Stimulated activated CD8-positive, alpha-beta memory T cell treated with anti-CD3 and anti-CD28 coated beads, Interleukin-15, amount 100 ng/mL, for 4 hours (primary cell): ENCODE measurements around the gene PILRB.

Source experiments
- DNase-seq, 2 donors: peaks; one replicate each; pipeline ENCODE4 v3.0.0-alpha.2; 2020; ENCODE audit warnings: low read depth in 2 of 2

PILRB gene

GRCh38 chr7:100407285-100408180 lies 49.6 kb downstream of the PILRB start:
- DNase-seq: no peak

- no peak for DNase-seq
Observed at GRCh38 chr7:100411101-100411500, 53.2 kb downstream of the PILRB start.

DNA sequence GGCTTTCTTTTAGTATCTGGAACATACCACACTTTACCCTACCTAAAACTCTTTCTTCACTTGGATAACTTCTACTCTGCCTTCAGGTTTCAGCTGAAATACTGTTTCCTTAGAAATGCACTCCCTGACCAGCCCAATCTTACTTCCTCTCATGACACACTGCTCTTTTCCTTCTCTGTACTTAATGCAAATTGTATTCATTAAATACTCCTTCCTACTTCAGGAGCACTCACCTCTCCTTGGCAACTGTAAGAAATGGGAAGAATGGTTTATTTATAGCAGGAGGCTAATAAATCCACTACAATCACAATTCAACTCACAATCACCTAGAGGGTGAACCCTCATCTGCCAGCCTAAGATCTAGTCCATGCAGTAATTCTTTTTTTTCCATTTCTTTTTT lies 55.4 kb downstream of the PILRB start:
- no peak for DNase-seq

DNA sequence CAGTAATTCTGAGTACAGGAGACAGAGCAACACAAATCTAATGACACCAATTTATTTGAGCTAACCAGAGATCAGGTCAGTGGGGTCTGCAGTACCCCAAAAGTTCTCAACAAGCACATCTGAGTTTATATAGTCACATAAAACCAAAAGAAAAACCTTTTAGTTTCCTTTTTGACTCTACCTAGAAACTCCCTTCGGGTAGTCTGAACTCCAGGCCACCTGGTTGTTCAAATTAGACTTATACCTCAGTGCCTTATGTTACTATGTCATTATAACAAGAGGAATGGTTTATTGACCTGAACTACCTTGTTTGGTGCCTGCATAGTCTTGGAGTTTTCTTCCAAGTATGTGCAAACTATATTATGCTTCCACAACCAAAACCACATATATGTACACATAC lies 56.0 kb downstream of the PILRB start:
- DNase-seq: no peak

- no peak for DNase-seq
Observed at GRCh38 chr7:100415448-100415847, 57.5 kb downstream of the PILRB start.
